PC-3 (cell line): ENCODE results near the gene RHOH.

ENCODE experiments used
- CTCF ChIP-seq: fragments of 300-600 bp; sonication (generic); conservative IDR thresholded peaks from 2 replicates; pipeline ENCODE4 v1.5.1; 2017; ENCODE audit warnings: antibody characterized with exemption, low read depth, mild to moderate bottlenecking, low read length
- EZH2 ChIP-seq: fragments of 300-600 bp; sonication (generic); IDR thresholded peaks from one replicate; pipeline ENCODE4 v1.6.1; 2017; ENCODE audit warnings: antibody characterized with exemption, mild to moderate bottlenecking, low read length; ENCODE audit not compliant: unreplicated experiment
- EZH2phosphoT487 ChIP-seq: fragments of 300-600 bp; sonication (generic); IDR thresholded peaks from 2 replicates; pipeline ENCODE4 v1.6.1; 2018; ENCODE audit warnings: mild to moderate bottlenecking, antibody characterized with exemption, low read length, borderline replicate concordance

- no peak for TF ChIP-seq CTCF
- TF ChIP-seq EZH2 = no peak
- no peak for TF ChIP-seq EZH2phosphoT487
Measured at GRCh38 chr4:40157436-40157835, 39.4 kb upstream of the RHOH start.
